NCI-H510A treated with DMSO at 0.1 percent for 48 hours (cell line): ENCODE data around the gene ZMAT3.

Experiments
- DNase-seq: peaks from one replicate; lab custom pipeline; 2025; lab: John Stamatoyannopoulos, UW

The ZMAT3 gene

DNA sequence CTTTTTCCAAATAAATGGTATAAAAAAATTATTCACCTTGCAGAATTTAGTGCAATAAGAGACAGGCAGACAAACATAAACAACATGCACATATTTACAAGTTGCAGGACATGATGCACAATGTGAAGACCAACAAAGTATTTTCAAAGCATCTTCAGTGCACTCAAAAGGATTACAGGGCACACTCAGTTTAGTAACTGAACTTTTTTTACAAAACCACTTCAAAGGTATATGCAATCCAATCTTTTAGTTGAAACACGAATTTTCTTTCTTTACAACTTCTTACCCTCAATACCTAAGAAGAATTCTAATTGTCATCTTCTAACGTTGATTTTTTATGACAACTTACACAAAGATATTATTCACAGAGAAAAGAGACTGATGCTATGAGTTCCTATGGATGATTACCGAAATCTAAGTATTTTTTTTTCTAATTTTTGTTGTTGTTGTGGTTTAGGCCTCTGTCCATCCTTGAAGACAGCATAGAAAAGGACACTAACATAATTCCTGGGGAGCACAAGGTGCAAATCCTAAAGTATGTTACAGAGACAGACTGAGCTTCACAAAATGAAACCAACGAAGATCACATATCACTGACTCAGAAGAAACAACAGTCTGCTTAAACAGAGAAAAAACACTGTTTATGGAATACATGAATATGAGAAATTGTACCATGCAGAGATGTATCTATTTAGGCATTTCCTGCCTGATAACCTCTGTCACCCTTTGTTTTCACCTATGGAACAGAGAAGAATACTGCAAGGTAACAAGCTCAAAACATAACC is 50.3 kb downstream of the ZMAT3 start:
- no peak for DNase-seq

DNA sequence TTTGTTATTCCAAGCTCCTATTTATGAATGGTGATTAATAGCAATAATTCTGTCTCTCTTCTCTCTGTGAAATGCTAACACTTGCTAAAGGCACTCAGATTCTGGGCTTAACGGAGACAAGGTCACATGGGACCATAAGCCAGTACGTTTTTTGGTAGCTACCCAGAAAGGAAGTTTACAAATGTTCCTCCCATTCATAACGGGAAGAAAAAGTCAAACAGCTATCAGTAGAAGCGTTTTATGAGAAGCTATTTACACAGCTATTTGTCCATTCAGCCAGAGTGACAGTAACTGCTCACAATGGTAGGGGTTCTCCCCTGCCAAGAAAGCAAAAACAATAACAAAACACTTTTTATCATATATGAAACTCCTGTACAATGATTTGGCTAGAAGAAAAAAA is 51.5 kb downstream of the ZMAT3 start:
- no peak for DNase-seq

DNA sequence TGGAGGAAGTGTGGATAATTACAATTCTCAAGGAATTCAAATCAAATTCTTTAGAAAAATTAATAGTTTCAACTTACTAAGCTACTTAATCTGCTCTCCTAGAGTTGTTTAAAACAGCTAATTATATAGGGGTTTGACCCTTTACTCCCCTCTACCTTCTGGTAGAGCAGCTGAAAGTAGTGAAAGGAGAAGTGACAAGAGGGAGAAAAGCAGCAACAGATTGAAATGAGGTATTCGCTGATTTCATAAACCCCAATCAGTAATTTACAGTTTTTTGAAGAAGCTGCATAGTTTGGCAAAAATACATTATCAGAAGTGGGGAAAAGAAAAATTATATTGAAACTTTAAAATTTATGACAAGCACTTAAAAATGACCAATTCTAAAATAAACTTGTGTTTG is 52.8 kb downstream of the ZMAT3 start:
- no peak for DNase-seq

DNA sequence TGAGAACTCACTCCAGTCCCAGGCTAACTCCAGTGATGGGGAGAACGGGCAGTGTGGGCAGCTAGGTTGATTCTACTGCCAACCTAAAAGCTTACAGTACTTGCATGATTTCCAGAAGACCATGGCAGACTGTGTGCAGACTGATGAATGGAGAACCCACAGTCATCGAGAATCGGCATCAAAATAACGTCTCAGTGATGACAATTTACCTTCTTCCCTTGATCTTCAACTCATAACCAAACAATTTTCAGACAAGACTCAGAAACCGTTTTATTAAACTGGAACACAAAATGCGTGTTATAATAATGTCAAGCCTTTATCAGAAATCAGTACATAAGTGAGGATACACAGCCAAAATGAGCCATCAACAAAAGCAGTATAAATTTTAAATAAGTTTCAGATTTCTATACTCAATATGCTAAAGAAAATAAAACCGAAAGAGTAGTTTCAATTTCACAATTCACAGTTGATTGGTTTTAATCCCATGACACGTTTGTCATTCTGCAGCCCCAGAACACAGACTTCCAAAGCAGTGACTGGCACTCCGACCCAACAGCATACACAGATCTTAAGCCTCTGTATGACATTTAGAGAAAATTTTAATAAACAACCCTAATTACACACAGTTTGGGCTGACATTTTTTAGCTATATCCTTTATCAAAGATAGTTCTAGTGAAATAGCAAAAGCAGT is 54.5 kb downstream of the ZMAT3 start:
- no peak for DNase-seq

DNA sequence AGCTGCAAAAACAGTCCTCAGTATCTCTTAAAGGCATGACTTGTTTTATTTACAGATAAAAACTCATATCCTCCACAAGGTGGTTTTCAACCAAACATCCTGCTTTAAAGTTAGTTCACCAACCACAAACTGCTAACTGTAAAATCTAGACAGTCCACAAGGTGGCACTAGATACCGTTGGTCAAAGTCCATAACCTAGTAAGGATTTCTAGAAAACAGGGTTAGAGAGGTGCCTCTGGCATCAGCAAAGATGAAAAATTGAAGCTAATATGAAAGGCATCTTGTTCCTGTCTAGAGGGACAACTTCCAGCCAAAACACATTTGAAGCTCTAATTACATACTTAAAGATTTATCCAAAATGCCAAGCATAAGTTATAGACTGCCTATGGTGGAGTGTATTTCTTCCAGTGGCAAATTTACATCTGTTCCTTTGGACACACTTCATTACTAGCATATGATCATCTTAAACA is 56.0 kb downstream of the ZMAT3 start:
- DNase-seq: peak; percentile 90

DNA sequence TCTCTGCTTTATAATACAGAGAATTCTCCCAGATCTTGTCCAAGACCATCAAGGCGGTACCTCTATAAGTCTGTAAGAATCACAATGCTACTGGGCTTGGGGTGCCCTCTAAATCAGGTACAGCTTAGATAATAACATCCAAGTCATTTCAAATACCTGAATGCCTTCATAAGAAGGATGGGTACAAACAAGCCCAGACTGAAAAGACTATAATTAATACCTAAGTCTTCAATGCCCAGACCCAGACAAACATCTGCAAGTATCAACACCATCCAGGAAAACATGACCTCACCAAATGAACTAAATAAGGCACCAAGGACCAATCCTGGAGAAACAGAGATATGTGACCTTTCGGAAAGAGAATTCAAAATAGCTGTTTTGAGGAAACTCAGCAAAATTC is 65.9 kb downstream of the ZMAT3 start:
- no peak for DNase-seq

DNA sequence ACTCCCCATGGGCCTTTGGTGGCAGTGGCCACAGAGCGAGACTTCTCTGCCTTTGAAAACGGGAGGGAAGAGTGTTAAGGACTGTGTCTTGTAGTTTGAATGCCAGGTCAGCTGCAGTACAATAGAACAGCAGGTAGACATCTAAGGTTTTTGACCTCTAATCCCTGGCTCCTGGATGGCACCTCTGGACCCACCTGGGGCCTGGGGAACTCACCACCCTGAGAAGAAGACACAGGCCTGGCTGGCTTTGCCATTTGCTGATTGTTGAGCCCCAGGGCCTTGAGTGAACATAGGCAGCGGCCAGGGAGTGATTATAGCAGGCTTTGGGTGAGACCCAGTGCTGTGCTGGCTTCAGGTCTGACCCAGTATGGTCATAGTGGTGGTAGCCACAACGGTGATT is 66.4 kb downstream of the ZMAT3 start:
- DNase-seq: no peak

DNA sequence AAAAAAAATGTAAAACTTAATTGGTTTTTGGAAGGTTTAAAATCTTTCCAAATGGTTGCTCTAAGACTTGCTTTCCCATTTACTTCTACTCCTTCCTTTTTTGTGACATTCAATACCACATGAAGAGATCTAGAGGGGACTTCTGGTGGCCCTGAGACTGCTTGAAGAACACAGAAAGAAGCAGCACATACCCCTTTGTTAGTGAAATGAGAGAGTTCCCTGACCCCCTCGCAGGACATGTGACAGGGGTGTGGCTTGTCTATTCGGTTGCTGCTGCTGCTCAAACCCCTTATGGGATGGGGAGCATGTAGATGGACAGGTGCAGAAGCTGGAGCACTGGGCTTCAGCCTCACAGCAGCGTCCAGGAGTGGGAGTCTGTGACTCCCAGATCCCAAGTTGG is 71.0 kb downstream of the ZMAT3 start:
- DNase-seq: no peak

DNA sequence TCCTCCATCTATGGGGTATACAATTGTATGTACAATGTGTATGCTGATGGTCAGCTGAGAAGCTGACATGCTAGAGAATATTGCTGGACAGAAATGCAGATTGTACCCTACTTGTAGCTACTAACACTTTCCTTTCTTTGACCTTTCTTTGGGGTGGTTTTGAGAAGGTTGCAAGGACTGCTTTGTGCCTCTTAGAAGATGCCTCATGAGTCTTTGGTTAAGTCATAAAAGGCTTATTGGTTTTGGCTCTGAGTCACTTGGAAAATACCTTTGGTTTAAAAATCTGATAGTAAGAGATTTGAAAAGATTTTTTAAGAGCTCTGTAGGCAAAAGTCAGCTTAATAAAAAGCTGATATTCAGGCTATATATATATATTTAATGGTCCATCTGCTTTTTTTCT is 71.5 kb downstream of the ZMAT3 start:
- DNase-seq: no peak

DNA sequence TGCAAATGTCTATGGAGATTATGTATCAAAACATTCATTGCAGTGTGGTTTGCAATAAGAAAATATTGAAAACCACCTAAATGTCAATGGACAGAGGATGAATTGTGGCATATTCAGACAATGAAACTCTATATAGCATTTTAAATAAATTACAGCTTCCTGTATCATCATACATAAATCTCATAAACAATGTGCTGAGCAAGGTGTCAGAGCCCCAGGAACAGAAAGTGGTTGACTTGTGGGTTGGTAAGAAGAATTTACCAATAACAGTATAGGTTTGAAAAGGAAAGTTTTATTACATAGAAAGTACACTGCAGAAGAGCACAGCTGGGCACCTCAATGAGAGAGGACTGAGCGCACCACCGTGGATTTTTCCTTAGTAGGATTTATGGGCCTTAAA is 75.2 kb downstream of the ZMAT3 start:
- DNase-seq: no peak

DNA sequence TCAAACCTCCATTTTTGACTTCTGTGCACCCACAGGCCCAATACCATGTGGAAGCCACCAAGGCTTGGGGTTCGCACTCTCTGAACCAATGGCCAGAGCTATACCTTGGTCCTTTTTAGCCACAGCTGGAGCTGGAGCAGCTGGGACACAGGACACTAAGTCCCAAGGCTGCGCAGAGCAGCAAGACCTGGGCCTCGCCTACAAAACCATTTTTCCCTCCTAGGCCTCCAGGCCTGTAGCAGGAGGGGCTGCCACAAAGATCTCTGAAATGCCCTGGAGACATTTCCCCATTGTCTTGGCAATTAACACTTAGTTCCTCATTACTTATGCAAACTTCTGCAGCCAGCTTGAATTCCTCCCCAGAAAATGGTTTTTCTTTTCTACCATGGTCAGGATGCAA is 81.3 kb downstream of the ZMAT3 start:
- no peak for DNase-seq

DNA sequence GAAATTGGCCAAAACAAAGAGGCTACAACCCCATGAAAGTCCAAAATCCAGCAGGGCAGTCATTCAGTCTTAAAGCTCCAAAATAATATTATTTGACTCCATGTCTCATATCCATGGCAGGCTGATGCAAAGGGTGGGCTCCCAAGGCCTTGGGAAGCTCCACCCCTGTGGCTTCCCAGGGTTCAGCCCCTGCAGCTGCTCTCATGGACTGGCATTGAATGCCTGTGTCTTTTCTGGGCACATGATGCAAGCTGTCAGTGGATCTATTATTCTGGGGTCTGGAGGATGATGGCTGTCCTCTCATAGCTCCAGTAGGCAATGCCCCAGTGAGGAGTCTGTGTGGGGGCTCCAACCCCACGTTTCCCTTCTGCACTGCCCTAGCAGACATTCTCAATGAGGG is 81.8 kb downstream of the ZMAT3 start:
- DNase-seq: no peak

DNA sequence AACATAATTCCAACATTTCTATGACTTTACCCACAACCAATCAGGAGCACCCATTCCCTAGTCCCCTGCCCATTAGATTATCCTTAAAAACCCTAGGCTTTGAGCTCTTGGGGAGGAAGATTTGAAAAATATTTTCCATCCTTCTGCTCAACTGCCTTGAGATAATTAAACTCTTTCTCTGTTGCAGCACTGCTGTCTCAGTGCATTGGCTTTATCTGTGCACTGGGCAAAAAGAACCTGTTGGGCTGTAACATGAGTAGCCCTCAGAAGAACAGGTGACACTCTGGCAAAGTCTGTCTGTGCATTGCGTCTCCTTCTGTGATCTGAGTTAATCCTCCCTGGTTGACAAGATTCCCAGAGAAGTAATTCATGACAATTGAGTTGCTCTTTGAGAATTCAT is 83.9 kb downstream of the ZMAT3 start:
- no peak for DNase-seq

DNA sequence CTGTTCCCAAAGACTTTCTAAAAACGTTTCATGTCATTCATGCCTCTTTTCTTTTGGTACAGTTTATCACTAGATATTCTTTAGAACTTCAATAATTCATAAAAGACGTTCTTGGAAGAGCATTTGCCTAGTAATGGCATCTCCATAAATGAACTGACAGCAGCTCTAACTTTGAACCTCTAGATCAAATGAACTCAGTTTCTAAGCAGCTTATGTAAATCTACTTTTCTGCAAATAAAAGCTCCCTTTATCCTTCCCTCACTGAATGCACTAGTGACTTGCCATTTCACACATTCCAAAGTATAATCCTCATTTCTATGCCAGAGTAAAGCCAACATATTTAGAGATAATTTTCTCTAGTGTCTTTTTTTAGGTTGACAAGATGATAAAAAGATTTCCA is 85.2 kb downstream of the ZMAT3 start:
- DNase-seq: no peak

DNA sequence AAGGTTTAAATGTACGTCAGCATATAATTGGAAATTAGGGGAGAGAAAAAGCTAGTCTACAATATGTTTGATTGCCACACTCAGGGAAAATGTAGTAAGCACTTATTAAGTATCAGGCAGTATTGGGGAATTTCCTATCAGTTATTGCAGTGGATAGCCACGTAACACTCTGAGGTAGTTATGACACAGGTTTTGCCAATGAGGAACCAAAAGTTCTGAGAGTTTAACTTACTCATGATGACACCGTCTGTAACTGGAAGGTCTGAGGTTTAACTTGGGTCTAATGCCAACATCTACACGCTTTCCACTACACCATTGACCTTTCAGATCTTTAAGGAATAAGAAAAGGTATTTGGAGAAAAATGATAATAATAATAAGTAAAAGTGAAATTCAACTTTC is 89.5 kb downstream of the ZMAT3 start:
- DNase-seq: no peak

DNA sequence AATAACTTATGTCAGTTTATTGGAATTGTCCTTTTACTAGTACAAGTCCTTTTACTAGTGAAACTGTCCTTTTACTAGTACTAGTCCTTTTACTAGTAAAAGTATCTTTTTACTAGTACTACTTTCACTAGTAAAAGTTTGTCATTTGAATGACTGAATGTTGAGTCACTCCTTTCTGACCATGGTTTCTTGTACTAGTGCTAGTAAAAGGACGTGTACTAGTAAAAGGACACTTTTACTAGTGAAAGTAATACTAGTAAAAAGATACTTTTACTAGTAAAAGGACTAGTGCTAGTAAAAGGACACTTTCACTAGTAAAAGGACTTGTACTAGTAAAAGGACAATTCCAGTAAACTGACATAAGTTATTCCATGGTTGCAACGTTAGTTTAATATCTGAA is 96.3 kb downstream of the ZMAT3 start:
- no peak for DNase-seq

DNA sequence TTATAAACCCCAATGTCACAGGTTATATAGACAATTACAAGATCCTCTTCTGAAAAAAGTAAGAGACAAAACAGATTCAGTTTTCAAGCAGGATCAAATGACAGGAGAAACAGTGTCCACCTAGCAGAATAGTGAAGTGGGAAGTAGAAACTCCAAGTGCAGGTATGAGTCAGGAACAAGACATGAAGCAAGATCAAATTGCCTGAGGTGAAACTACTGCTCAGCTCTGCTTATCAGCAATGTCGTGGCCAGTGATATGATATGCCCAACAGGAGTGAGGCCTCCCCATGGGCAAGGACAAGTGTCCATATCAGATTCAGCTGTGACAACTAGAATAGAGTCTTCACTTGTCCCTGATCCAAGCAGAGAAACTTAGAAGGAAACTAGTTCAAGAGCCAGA is 100.0 kb downstream of the ZMAT3 start:
- peak; percentile 17 for DNase-seq

DNA sequence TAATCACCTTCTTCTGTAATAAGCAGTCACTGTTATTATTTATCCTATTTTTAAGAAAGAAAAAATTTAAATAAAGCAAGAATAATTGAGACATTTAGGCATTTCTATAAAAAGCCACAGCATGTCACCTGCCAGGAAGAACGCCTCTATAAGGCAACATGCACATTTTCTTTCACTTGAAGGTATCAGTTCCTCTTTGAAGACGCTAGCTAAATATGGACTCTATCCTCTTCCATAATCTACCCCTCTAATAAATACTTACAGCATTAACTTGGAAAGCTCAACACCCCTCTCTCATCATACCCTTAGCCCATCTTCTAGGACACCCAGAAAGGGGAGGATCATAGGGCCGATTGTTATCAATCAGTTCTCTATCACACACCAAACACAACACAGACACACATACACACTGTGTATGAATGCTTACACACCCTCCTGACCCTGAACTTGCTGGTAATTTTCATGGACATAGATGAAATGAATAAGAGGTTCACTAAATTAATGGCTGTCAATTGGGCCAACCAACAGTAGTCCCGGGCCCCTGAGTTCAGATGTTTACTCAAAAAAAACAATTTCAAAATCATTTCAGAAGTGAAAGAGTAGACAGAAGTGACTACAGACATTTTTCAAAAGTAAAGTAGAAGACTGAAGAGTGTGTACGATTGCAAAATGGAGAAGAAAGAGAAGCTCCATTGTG is 102.5 kb downstream of the ZMAT3 start:
- no peak for DNase-seq
